WTC11 (cell line): ENCODE results near the gene STKLD1. TPM values are rescaled to one million over a fixed set of nuclear protein-coding genes. Genes with fewer than 3 reads are reported as not detected.
A peak's percentile ranks its signal among the peaks of the same experiment; 100 is the strongest.

Source experiments
- ATAC-seq: fragments of 200-7000 bp; cut with Tn5 transposase; 2 replicates; pipeline ENCODE4 v1.10.0; 2021; ENCODE audit warnings: mild to moderate bottlenecking, moderate library complexity
- CTCF ChIA-PET: fragments of 300-600 bp; sonication (Branson Sonifier 250); formaldehyde crosslinking; loops from one replicate; lab custom pipeline; 2021; ENCODE audit warnings: antibody characterized with exemption; lab: Charles Lee
- POLR2A ChIA-PET: fragments of 350-600 bp; sonication (Branson Sonifier 250); formaldehyde crosslinking; loops from one replicate; lab custom pipeline; 2021; ENCODE audit warnings: antibody characterized with exemption; lab: Charles Lee
- DNase-seq: peaks from one replicate; pipeline ENCODE4 v3.0.0; 2021; ENCODE audit warnings: low spot score
- H3K27ac Mint-ChIP-seq: 2 replicates; pipeline ENCODE4 v1.8.0; 2021; ENCODE audit warnings: mixed read lengths
- H3K27me3 Mint-ChIP-seq: 2 replicates; pipeline ENCODE4 v1.8.0; 2021; ENCODE audit warnings: low read depth, mild to moderate bottlenecking, moderate library complexity, mixed read lengths
- H3K36me3 Mint-ChIP-seq: 2 replicates; pipeline ENCODE4 v1.8.0; 2021; ENCODE audit warnings: mixed read lengths
- H3K4me1 Mint-ChIP-seq: 2 replicates; pipeline ENCODE4 v1.8.0; 2022; ENCODE audit warnings: mixed read lengths
- H3K4me3 Mint-ChIP-seq: 2 replicates; pipeline ENCODE4 v1.8.0; 2021; ENCODE audit warnings: mild to moderate bottlenecking, moderate library complexity, mixed read lengths
- H3K9me3 Mint-ChIP-seq: 2 replicates; pipeline ENCODE4 v1.8.0; 2021; ENCODE audit warnings: mixed read lengths
- AR ChIP-seq: fragments of 250-450 bp; sonication (Bioruptor Pico); IDR thresholded peaks from 2 replicates; pipeline ENCODE4 v1.9.0; 2021; ENCODE audit warnings: mild to moderate bottlenecking
- ATF1 ChIP-seq: sonication (generic); formaldehyde crosslinking; IDR thresholded peaks from 2 replicates; pipeline ENCODE4 v1.8.1; 2023; ENCODE audit warnings: mild to moderate bottlenecking, moderate library complexity, missing genetic modification reagents
- CREM ChIP-seq: sonication (generic); formaldehyde crosslinking; IDR thresholded peaks from 2 replicates; pipeline ENCODE4 v1.8.1; 2022; ENCODE audit warnings: mild to moderate bottlenecking, missing genetic modification reagents, moderate library complexity
- ERG ChIP-seq: fragments of 250-450 bp; sonication (Bioruptor Pico); IDR thresholded peaks from 2 replicates; pipeline ENCODE4 v1.8.0; 2021; ENCODE audit warnings: mild to moderate bottlenecking
- ESRRA ChIP-seq: sonication (generic); formaldehyde crosslinking; IDR thresholded peaks from 2 replicates; pipeline ENCODE4 v1.8.1; 2022; ENCODE audit warnings: mild to moderate bottlenecking, missing genetic modification reagents, borderline replicate concordance
- FOXJ3 ChIP-seq: sonication (generic); formaldehyde crosslinking; IDR thresholded peaks from 2 replicates; pipeline ENCODE4 v1.9.0; 2021; ENCODE audit warnings: missing genetic modification reagents, mild to moderate bottlenecking, borderline replicate concordance
- FOXK1 ChIP-seq: sonication (generic); formaldehyde crosslinking; IDR thresholded peaks from 2 replicates; pipeline ENCODE4 v1.8.0; 2022; ENCODE audit warnings: mild to moderate bottlenecking, moderate library complexity, missing genetic modification reagents
- FOXP1 ChIP-seq: sonication (generic); formaldehyde crosslinking; IDR thresholded peaks from 2 replicates; pipeline ENCODE4 v1.8.0; 2022; ENCODE audit warnings: missing genetic modification reagents, mild to moderate bottlenecking, moderate library complexity, borderline replicate concordance
- HMGA2 ChIP-seq: fragments of 250-450 bp; sonication (Bioruptor Pico); IDR thresholded peaks from 2 replicates; pipeline ENCODE4 v1.4.0; 2021; ENCODE audit warnings: mild to moderate bottlenecking, moderate library complexity
- HMGXB4 ChIP-seq: sonication (generic); formaldehyde crosslinking; IDR thresholded peaks from 2 replicates; pipeline ENCODE4 v1.8.1; 2023; ENCODE audit warnings: mild to moderate bottlenecking, moderate library complexity, missing genetic modification reagents
- NFATC4 ChIP-seq: fragments of 250-450 bp; sonication (Bioruptor Pico); IDR thresholded peaks from 2 replicates; pipeline ENCODE4 v1.9.0; 2021; ENCODE audit warnings: mild to moderate bottlenecking
- NR2C2 ChIP-seq: sonication (generic); formaldehyde crosslinking; IDR thresholded peaks from 2 replicates; pipeline ENCODE4 v1.8.0; 2022; ENCODE audit warnings: mild to moderate bottlenecking, missing genetic modification reagents
- TEAD1 ChIP-seq: sonication (generic); formaldehyde crosslinking; IDR thresholded peaks from 2 replicates; pipeline ENCODE4 v1.8.0; 2022; ENCODE audit warnings: mild to moderate bottlenecking, missing genetic modification reagents
- TEAD4 ChIP-seq: sonication (generic); formaldehyde crosslinking; IDR thresholded peaks from 2 replicates; pipeline ENCODE4 v1.8.0; 2022; ENCODE audit warnings: mild to moderate bottlenecking, missing genetic modification reagents
- ZNF138 ChIP-seq: sonication (generic); formaldehyde crosslinking; conservative IDR thresholded peaks from 2 replicates; pipeline ENCODE4 v1.8.1; 2022; ENCODE audit warnings: mild to moderate bottlenecking, moderate library complexity, missing genetic modification reagents
- ZNF219 ChIP-seq: sonication (generic); formaldehyde crosslinking; IDR thresholded peaks from 2 replicates; pipeline ENCODE4 v1.8.0; 2023; ENCODE audit warnings: missing genetic modification reagents, mild to moderate bottlenecking, borderline replicate concordance
- ZNF416 ChIP-seq: fragments of 250-450 bp; sonication (Bioruptor Pico); IDR thresholded peaks from 2 replicates; pipeline ENCODE4 v1.9.0; 2021; ENCODE audit warnings: mild to moderate bottlenecking, inconsistent platforms
- total RNA-seq: library from RNA; stranded (reverse); gene quantifications from 3 replicates; pipeline ENCODE4 v1.2.3, GENCODE V29; 2021
- TF ChIP-seq, protein P1 (sequence below): sonication (generic); formaldehyde crosslinking; IDR thresholded peaks from 2 replicates; pipeline ENCODE4 v1.8.1; 2022; ENCODE audit warnings: low read depth, missing genetic modification reagents, borderline replicate concordance
- TF ChIP-seq, protein P2 (sequence below): sonication (generic); formaldehyde crosslinking; IDR thresholded peaks from 2 replicates; pipeline ENCODE4 v1.8.0; 2022; ENCODE audit warnings: mild to moderate bottlenecking, missing genetic modification reagents
- TF ChIP-seq, protein P3 (sequence below): sonication (generic); formaldehyde crosslinking; IDR thresholded peaks from 2 replicates; pipeline ENCODE4 v1.8.1; 2023; ENCODE audit warnings: mild to moderate bottlenecking, missing genetic modification reagents
- TF ChIP-seq, protein P4 (sequence below): fragments of 250-450 bp; sonication (Bioruptor Pico); IDR thresholded peaks from 2 replicates; pipeline ENCODE4 v1.9.0; 2021; ENCODE audit warnings: mild to moderate bottlenecking, borderline replicate concordance
- TF ChIP-seq, protein P5 (sequence below): sonication (generic); formaldehyde crosslinking; conservative IDR thresholded peaks from 2 replicates; pipeline ENCODE4 v1.8.1; 2022; ENCODE audit warnings: mild to moderate bottlenecking, missing genetic modification reagents

STKLD1 gene
- total RNA-seq, 1 experiment from 2014 or later: 0.98 TPM

GRCh38 chr9:133429641-133430161 is 53.5 kb downstream of the STKLD1 start:
- peaks cover 20% of the 10 kb centered on the region for H3K27me3 Mint-ChIP-seq
- peaks cover 8% of the 10 kb centered on the region for H3K9me3 Mint-ChIP-seq
- peak overlapping the region; percentile 66 for H3K4me3 Mint-ChIP-seq
- DNase-seq: peak; percentile 88
- ChIA-PET POLR2A (interaction anchor here (0.9 to 1.0 kb wide), 2 partner anchors 11 to 74 kb away, joined by 3 to 4 read pairs; partner anchors contain the start of gene SURF1), CTCF (interaction anchor here (0.6 to 1.6 kb wide), 6 partner anchors 8 to 244 kb away, joined by 3 to 16 read pairs (median 4); partner anchors contain the start of gene CACFD1)
- peaks cover 3% of the 10 kb centered on the region; the same call in 1 of the 2 replicates for H3K4me1 Mint-ChIP-seq
- H3K27ac Mint-ChIP-seq: no peak overlapping the region
- peak; percentile 71 for ATAC-seq
- peaks cover 10% of the 10 kb centered on the region for H3K36me3 Mint-ChIP-seq
- TF ChIP-seq, protein P1, sequence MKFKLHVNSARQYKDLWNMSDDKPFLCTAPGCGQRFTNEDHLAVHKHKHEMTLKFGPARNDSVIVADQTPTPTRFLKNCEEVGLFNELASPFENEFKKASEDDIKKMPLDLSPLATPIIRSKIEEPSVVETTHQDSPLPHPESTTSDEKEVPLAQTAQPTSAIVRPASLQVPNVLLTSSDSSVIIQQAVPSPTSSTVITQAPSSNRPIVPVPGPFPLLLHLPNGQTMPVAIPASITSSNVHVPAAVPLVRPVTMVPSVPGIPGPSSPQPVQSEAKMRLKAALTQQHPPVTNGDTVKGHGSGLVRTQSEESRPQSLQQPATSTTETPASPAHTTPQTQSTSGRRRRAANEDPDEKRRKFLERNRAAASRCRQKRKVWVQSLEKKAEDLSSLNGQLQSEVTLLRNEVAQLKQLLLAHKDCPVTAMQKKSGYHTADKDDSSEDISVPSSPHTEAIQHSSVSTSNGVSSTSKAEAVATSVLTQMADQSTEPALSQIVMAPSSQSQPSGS: 0 out of 2 replicates have a peak, but pooled peaks have one; percentile 14
- TF ChIP-seq, protein P2, sequence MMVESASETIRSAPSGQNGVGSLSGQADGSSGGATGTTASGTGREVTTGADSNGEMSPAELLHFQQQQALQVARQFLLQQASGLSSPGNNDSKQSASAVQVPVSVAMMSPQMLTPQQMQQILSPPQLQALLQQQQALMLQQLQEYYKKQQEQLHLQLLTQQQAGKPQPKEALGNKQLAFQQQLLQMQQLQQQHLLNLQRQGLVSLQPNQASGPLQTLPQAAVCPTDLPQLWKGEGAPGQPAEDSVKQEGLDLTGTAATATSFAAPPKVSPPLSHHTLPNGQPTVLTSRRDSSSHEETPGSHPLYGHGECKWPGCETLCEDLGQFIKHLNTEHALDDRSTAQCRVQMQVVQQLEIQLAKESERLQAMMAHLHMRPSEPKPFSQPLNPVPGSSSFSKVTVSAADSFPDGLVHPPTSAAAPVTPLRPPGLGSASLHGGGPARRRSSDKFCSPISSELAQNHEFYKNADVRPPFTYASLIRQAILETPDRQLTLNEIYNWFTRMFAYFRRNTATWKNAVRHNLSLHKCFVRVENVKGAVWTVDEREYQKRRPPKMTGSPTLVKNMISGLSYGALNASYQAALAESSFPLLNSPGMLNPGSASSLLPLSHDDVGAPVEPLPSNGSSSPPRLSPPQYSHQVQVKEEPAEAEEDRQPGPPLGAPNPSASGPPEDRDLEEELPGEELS (CRISPR knock-in tag): no peak
- TF ChIP-seq NR2C2 (no peak), FOXK1 (CRISPR knock-in tag) (peak; percentile 12; the same call in 1 of the 2 replicates), ZNF219 (no peak), ESRRA (CRISPR knock-in tag) (0 out of 2 replicates have a peak, but pooled peaks have one; percentile 80), FOXJ3 (CRISPR knock-in tag) (no peak), ATF1 (CRISPR knock-in tag) (no peak), ZNF138 (CRISPR knock-in tag) (no peak), CREM (CRISPR knock-in tag) (0 out of 2 replicates have a peak, but pooled peaks have one; percentile 39), HMGXB4 (CRISPR knock-in tag) (peak; percentile 92), AR (CRISPR knock-in tag) (no peak), ERG (CRISPR knock-in tag) (peak; percentile 46; the same call in 1 of the 2 replicates), NFATC4 (CRISPR knock-in tag) (no peak), HMGA2 (CRISPR knock-in tag) (no peak), ZNF416 (CRISPR knock-in tag) (no peak), TEAD1 (no peak), TEAD4 (no peak), FOXP1 (peak; percentile 94)
- TF ChIP-seq, protein P3, sequence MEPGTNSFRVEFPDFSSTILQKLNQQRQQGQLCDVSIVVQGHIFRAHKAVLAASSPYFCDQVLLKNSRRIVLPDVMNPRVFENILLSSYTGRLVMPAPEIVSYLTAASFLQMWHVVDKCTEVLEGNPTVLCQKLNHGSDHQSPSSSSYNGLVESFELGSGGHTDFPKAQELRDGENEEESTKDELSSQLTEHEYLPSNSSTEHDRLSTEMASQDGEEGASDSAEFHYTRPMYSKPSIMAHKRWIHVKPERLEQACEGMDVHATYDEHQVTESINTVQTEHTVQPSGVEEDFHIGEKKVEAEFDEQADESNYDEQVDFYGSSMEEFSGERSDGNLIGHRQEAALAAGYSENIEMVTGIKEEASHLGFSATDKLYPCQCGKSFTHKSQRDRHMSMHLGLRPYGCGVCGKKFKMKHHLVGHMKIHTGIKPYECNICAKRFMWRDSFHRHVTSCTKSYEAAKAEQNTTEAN (CRISPR knock-in tag): no peak
- TF ChIP-seq, protein P4, sequence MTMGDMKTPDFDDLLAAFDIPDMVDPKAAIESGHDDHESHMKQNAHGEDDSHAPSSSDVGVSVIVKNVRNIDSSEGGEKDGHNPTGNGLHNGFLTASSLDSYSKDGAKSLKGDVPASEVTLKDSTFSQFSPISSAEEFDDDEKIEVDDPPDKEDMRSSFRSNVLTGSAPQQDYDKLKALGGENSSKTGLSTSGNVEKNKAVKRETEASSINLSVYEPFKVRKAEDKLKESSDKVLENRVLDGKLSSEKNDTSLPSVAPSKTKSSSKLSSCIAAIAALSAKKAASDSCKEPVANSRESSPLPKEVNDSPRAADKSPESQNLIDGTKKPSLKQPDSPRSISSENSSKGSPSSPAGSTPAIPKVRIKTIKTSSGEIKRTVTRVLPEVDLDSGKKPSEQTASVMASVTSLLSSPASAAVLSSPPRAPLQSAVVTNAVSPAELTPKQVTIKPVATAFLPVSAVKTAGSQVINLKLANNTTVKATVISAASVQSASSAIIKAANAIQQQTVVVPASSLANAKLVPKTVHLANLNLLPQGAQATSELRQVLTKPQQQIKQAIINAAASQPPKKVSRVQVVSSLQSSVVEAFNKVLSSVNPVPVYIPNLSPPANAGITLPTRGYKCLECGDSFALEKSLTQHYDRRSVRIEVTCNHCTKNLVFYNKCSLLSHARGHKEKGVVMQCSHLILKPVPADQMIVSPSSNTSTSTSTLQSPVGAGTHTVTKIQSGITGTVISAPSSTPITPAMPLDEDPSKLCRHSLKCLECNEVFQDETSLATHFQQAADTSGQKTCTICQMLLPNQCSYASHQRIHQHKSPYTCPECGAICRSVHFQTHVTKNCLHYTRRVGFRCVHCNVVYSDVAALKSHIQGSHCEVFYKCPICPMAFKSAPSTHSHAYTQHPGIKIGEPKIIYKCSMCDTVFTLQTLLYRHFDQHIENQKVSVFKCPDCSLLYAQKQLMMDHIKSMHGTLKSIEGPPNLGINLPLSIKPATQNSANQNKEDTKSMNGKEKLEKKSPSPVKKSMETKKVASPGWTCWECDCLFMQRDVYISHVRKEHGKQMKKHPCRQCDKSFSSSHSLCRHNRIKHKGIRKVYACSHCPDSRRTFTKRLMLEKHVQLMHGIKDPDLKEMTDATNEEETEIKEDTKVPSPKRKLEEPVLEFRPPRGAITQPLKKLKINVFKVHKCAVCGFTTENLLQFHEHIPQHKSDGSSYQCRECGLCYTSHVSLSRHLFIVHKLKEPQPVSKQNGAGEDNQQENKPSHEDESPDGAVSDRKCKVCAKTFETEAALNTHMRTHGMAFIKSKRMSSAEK: no peak
- TF ChIP-seq, protein P5, sequence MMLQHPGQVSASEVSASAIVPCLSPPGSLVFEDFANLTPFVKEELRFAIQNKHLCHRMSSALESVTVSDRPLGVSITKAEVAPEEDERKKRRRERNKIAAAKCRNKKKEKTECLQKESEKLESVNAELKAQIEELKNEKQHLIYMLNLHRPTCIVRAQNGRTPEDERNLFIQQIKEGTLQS (CRISPR knock-in tag): no peak
